A172 (cell line): ENCODE data around the gene BLOC1S4. TPM values are rescaled to one million over a fixed set of nuclear protein-coding genes. Genes with fewer than 3 reads are reported as not detected.
"Not testable (repeated sequence)": the region's sequence is repeated elsewhere in the genome, so short reads cannot be mapped to it uniquely, and the experiment has no call there.

Source experiments
- DNase-seq: peaks from one replicate; pipeline ENCODE4 v3.0.0-alpha.2; 2015; ENCODE audit warnings: low spot score
- total RNA-seq: library from RNA; depleted of rRNA; stranded (reverse); fragments of >200 nt; shearing (Covaris generic); gene quantifications from 2 replicates; pipeline ENCODE4 v1.2.3, GENCODE V29; 2014; rRNA removed

Gene BLOC1S4, protein sequence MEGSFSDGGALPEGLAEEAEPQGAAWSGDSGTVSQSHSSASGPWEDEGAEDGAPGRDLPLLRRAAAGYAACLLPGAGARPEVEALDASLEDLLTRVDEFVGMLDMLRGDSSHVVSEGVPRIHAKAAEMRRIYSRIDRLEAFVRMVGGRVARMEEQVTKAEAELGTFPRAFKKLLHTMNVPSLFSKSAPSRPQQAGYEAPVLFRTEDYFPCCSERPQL
- 16.8 and 23.2 TPM in 2 replicates for total RNA-seq

- DNase-seq, result peak; percentile 65
Observed at GRCh38 chr4:6716018-6716911, at the start of gene BLOC1S4. Gene BLOC1S4 (plus strand): TSS chr4:6716174. CDS start chr4:6716210, 36 bp downstream.

GRCh38 chr4:6668391-6668790, 47.6 kb upstream of the BLOC1S4 start:
- peak; percentile 28 for DNase-seq

DNA sequence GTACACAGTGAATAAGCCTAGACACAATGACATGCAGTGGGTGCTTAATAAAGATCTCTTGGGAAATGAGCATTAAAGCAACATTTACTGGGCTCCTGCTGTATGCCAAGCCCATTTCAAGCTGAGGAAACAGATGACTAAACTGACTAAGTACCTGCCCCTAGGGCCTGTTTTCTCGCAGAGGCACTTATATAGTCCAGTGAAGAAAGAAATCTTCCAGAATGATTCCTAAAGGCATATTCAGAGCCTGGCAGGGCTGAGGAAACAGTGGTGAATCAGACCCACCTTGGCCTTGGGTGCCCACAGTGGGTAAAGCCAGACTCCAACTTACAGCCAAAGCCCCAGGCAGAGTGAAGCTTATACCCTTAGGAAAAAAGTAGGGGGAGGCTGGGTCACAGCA, 44.3 kb upstream of the BLOC1S4 start:
- no peak for DNase-seq

- DNase-seq, result no peak
Observed at GRCh38 chr4:6672131-6672530, 43.8 kb upstream of the BLOC1S4 start.

- not testable (repeated sequence) for DNase-seq
Observed at GRCh38 chr4:6672541-6673190, 43.3 kb upstream of the BLOC1S4 start.

DNA sequence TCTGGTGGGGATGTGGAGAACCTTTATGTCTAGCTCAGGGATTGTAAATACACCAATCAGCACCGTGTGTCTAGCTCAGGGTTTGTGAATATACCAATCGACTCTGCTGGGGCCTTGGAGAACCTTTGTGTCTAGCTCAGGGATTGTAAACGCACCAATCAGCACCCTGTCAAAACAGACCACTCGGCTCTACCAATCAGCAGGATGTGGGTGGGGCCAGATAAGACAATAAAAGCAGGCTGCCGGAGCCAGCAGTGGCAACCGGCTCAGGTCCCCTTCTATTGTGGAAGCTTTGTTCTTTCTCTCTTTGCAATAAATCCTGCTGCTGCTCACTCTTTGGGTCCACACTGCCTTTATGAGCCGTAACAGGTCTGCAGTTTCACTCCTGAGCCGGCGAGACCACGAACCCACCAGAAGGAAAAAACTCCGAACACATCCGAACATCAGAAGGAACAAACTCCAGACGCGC, 42.7 kb upstream of the BLOC1S4 start:
- peak; percentile 29 for DNase-seq

DNA sequence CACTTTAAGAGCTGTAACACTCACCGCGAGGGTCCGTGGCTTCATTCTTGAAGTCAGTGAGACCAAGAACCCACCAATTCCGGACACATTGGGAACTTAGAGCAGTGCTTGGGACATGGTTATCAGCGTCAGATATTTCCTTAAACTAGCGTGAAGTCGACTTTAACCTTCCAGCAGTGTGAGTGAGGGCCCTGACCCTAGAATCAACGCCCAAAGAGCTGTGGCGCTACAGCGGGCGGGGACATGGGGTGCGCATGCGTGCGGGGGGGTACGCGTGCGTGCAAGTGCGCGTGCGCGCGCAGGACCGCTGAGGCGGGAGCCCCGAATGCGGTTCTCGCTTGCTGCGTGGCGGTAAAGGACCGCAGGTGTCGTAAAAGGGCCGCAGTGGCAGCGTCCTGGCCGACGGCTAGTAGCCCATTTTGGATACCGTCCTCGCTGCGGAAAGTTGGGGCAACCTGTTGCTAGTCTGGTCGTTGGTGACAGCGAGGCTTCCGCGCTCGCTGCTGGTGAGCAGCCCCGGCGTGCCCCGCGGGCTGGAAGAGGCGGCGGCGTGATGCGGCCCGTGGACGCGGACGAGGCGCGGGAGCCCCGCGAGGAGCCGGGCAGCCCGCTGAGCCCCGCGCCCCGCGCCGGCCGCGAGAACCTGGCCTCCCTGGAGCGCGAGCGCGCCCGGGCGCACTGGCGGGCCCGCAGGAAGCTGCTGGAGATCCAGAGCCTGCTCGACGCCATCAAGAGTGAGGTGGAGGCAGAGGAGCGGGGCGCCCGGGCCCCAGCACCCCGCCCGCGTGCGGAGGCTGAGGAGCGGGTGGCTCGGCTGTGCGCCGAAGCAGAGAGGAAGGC, 42.1 kb upstream of the BLOC1S4 start:
- peak; percentile 85 for DNase-seq

DNA sequence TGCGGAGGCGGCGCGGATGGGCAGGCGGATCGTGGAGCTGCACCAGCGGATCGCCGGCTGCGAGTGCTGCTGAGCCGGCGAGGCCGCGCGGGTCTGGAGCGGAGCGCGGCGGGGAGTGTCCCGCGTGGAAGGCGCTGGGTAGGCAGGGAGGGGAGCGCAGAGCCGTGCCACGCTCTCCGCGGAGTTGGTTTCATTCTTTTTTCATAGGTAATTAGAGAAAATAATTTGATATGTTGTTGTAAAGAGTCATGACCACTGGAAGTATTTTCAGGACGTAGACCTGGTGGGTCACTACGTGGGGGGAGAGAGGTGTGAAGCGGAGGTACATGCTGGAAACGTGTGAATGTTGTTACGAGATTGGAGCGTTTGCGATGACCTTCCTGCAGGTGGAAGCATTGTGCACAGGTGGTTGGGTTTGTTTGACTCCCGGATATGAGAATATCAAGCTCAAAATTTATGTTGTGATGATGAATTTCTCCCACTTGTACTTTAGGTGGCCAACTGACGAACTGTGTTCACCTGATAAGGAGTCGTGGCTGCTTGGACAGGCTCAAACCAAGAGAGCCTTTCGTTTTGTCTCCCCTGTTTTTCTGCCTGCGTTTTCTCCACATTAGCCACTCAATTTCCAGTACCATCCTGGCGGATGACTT, 41.3 kb upstream of the BLOC1S4 start:
- peak; percentile 54 for DNase-seq

- DNase-seq, result no peak
Observed at GRCh38 chr4:6676722-6677558, 39.0 kb upstream of the BLOC1S4 start.

DNA sequence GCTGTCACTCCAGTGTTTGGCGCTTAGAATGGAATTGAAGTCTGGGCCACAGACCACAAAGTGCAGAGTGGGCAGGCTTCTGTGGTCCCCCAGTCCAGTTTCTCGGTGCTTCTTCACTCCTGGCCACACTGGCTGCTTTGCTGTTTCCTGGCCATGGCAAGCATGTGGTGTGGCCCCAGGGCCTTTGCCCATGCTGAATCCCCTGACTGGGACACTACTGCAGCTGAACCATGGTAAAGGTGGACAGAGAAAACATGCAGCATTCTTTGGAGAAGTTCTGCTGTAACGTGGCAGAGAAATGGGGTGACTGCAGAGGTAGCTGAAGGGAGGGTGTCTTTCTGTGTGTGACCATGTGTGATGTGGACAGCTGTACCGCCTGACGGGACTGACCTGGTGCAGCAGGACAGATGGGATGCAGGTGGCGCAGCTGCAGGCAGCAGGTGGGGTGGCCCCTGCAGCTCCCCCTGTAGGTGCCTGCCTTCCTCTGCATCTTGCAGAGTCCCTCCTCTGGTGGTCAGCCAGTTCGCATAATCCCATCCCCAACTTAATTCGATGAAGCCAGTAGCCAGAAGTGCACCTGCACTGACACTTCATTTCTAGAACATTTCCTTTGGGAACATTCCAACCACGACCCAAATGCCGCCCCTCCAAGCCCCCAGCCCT, 35.5 kb upstream of the BLOC1S4 start:
- no peak for DNase-seq

GRCh38 chr4:6681191-6681590, 34.8 kb upstream of the BLOC1S4 start:
- no peak for DNase-seq

- no peak for DNase-seq
Observed at GRCh38 chr4:6682862-6683590, 32.9 kb upstream of the BLOC1S4 start.

GRCh38 chr4:6684656-6685055, 31.3 kb upstream of the BLOC1S4 start:
- DNase-seq, result no peak

- no peak for DNase-seq
Observed at GRCh38 chr4:6686104-6686787, 29.7 kb upstream of the BLOC1S4 start.

- no peak for DNase-seq
Observed at GRCh38 chr4:6687947-6688878, 27.8 kb upstream of the BLOC1S4 start.

- DNase-seq, result peak; percentile 92
Observed at GRCh38 chr4:6688879-6689505, 27.0 kb upstream of the BLOC1S4 start.
